HUES64 (cell line): ENCODE data around the gene TBC1D14.

Experiments used
- H3K27ac ChIP-seq: 2 replicates; pipeline ENCODE4 v1.7.0; 2013; ENCODE audit warnings: low read depth, low read length, inconsistent platforms
- H3K27me3 ChIP-seq: 2 replicates; pipeline ENCODE4 v1.6.1; 2013; ENCODE audit warnings: mild to moderate bottlenecking, low read length; ENCODE audit not compliant: insufficient read depth
- H3K36me3 ChIP-seq: 2 replicates; pipeline ENCODE4 v1.6.1; 2013; ENCODE audit warnings: mild to moderate bottlenecking, low read length; ENCODE audit not compliant: insufficient read depth
- H3K4me1 ChIP-seq: 2 replicates; pipeline ENCODE4 v1.6.1; 2013; ENCODE audit warnings: mild to moderate bottlenecking, low read length, moderate library complexity; ENCODE audit not compliant: insufficient read depth
- H3K4me3 ChIP-seq: 2 replicates; pipeline ENCODE4 v1.5.1; 2013; ENCODE audit warnings: mild to moderate bottlenecking, low read length, moderate library complexity
- H3K9ac ChIP-seq: 2 replicates; pipeline ENCODE4 v1.6.1; 2013; ENCODE audit warnings: mild to moderate bottlenecking, low read depth, low read length
- H3K9me3 ChIP-seq: 2 replicates; pipeline ENCODE4 v1.6.1; 2013; ENCODE audit warnings: low read depth, low read length; ENCODE audit not compliant: insufficient read depth
- WGBS: fragments of 150-250, 120-280 bp; methylation state at CpG from one replicate; pipeline ENCODE4 v1.1.7; 2013; ENCODE audit warnings: missing lambda C conversion rate; 5-methylcytosine and 5-hydroxymethylcytosine counted together

TBC1D14 gene

DNA sequence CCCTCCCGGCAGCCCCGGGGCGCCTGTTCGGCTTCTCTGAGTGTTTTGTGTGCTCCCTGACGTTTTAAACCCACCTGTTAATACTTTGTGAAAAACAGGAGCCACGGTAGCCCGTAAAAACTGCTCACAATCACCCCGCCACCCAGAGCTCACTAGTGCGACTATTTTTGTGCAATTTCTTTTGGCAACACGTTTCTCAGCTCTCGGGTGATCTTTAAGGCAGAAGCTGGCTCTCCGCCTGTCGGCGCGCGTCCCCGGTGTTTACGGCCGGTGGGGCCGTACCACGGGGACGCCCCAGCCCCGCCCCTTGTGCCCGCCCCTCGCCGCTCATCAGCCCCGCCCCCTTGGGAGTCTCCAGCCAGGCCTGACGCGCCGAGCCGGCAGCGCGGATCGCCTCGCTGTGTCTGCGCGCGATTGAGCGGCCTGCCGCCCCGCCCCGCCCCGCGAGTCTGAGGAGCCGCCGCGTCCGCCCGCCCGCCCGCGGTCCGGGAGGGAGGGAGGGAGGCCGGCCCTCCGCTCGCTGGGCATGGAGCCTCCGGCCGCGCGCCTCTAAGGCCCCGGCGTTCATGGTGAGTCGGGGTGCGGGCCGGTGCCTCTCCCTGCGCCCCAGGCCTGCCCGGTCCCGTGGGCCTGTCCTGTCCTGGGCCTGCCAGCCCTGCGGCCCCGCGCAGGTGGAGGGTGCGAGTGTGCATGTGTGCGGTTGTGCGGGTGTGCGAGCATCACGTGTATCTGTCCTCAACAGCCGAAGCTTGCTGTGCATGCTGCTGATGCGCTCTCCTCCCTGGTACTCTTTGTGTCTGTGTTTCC, 77.4 kb downstream of the TBC1D14 start:
- under 1% methylated on average over 78 of the region's 78 CpGs for WGBS
- peak overlapping the region; percentile 89 for H3K27ac ChIP-seq
- peak overlapping the region; percentile 89 for H3K9ac ChIP-seq
- H3K4me1 ChIP-seq = peaks cover 17% of the 10 kb centered on the region
- no peaks in the 10 kb centered on the region for H3K27me3 ChIP-seq
- no peaks in the 10 kb centered on the region for H3K9me3 ChIP-seq
- H3K36me3 ChIP-seq = no peaks in the 10 kb centered on the region
- peak overlapping the region; percentile 95 for H3K4me3 ChIP-seq

DNA sequence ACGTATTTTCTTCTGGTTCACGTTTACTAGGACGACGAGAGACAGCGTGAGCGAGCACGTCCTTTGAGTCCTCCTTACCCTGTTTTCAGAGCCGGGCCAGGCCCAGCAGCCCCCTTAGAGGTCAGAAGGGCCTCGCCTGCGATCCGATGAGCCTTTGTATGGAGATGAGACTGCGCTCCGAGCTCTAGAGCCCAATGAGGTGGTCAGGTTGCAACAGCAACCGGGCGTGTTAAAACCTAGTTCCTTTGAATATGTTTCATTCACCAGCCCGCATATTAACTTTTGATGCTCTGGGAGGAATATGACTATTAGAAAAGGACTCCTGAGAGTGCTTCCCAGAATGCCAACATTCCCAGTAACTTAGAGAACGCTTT, 77.9 kb downstream of the TBC1D14 start:
- H3K4me1 ChIP-seq = peaks cover 17% of the 10 kb centered on the region
- WGBS = 2% methylated on average over 16 of the region's 17 CpGs

DNA sequence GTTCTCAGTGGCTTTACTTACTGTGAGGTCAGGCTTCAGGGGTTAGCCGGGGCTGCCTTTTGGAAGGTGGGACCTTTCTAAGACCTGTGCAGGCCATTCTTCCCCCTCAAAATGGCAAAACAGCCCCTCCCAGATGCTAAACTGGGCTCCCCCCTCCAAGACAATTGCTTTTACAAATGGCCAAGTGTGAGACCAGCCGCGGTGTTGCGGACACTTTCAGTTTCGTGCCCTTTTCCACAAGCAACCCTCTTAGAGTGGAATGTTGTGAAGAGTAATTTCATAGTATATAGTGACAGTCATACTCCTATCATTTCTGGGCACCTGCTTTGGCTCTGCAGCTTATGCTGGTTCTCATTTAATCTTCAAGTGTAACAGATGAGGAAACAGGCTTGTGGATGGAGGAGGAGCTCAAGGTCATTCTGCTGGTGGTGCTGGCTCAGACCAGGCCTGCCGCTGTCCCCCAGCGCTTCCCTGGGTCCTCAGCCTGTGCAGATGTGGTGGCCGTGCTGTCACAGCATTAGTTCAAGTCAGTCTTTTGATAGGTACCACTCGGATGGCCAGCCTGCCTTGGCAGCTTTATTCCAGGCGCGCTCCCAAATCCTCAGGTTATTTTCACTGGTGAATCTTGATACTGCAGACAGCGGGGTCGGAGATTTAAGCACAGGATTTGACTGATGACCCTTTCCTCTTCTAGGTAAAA, 78.5 kb downstream of the TBC1D14 start:
- no peaks in the 10 kb centered on the region for H3K9me3 ChIP-seq
- H3K4me1 ChIP-seq = peaks cover 17% of the 10 kb centered on the region
- H3K9ac ChIP-seq = peak overlapping the region; percentile 89
- peaks cover 7% of the 10 kb centered on the region; the same call in 1 of the 2 replicates for H3K36me3 ChIP-seq
- no peaks in the 10 kb centered on the region for H3K27me3 ChIP-seq
- H3K27ac ChIP-seq = 0 out of 2 replicates have a peak overlapping the region, but pooled peaks have one; percentile 71
- 82% methylated on average over 9 of the region's 13 CpGs for WGBS
- H3K4me3 ChIP-seq = peak overlapping the region; percentile 95

More for the DNA sequence above, 77.9 kb downstream of the TBC1D14 start:
- H3K27me3 ChIP-seq = no peaks in the 10 kb centered on the region
- peak overlapping the region; percentile 89 for H3K9ac ChIP-seq
- no peaks in the 10 kb centered on the region for H3K9me3 ChIP-seq
- 0 out of 2 replicates have a peak, but pooled peaks cover 2% of the 10 kb centered on the region for H3K36me3 ChIP-seq
- peak overlapping the region; percentile 95 for H3K4me3 ChIP-seq
- H3K27ac ChIP-seq = peak overlapping the region; percentile 71

DNA sequence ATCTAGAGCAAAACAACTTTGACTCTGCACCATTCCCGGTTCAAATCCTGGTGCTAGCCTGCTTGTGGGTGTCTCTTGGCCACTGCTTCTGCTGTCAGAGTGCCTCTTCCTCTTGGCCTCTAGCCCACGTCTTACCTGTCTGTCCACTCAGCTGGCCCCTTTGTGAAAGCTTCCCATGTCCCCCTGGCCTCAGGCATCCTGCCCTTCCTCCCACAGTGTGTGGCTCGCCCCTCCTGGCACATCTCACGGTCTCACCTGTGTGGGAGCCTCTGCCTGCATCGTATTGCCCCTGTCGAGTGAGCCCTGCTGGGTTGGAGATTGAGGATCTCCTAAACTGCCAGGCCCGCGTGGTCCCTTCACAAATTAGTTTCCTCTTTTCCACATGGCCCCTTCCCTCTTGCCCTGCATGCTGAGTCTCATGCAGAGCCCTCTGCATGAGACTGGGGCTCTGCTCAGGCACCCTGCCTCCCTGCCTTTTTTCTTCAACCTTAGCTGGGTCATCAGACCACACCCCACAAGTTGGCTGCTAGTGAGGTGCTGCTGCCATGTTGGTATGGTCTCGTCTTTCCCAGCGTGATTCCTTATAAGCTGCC, 79.8 kb downstream of the TBC1D14 start:
- H3K27ac ChIP-seq = no peak overlapping the region
- no peak overlapping the region for H3K4me3 ChIP-seq
- 85% methylated on average over 10 of the region's 10 CpGs for WGBS
- no peaks in the 10 kb centered on the region for H3K9me3 ChIP-seq
- no peaks in the 10 kb centered on the region for H3K27me3 ChIP-seq
- H3K4me1 ChIP-seq = peaks cover 17% of the 10 kb centered on the region
- H3K9ac ChIP-seq = no peak overlapping the region
- H3K36me3 ChIP-seq = peaks cover 17% of the 10 kb centered on the region

DNA sequence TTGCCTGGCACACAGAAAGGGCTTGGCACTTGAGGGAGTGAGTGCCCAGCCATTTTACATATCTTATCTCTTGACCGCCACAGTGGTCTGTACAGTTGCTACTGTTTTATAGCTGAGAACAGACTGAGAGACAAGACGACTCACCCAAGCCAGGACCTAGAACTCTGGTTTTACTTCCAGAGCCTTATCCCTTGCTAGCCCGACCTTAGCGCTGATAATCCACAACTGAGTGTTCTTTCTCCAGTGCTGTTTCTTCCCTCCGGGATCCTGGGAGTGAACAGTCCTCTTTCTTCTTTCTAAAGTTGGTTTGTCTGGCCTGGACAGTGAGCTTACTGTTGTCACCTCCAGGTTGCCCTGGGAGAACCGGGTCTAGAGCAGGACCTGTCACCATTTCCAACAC, 81.0 kb downstream of the TBC1D14 start:
- no peak overlapping the region for H3K4me3 ChIP-seq
- no peak overlapping the region for H3K9ac ChIP-seq
- 91% methylated on average over 6 of the region's 6 CpGs for WGBS
- H3K27me3 ChIP-seq = no peaks in the 10 kb centered on the region
- H3K36me3 ChIP-seq = peaks cover 24% of the 10 kb centered on the region
- no peak overlapping the region for H3K27ac ChIP-seq
- peaks cover 15% of the 10 kb centered on the region for H3K4me1 ChIP-seq
- no peaks in the 10 kb centered on the region for H3K9me3 ChIP-seq

DNA sequence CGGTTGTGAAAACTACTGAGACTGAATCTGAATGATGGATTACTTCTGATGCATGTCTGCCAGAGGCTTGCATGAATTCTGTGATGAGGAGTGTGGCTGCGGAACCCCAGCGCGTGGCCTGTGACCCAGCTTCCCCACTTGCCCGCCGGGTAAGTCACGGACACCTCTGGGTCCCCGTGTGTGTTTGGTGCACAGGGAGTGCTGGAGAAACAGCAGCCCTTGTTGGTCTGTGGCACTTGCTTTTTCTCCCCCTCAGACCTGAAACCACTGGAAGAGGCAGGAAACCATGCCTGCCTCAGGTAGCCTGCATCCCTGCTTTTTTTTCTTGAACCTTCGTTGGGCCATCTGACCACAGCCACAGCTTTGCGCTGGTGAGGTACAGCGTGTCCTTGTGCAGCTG, 81.6 kb downstream of the TBC1D14 start:
- 96% methylated on average over 11 of the region's 11 CpGs for WGBS
- Histone ChIP-seq H3K4me1 (peaks cover 9% of the 10 kb centered on the region), H3K4me3 (no peak overlapping the region), H3K9ac (no peak overlapping the region), H3K36me3 (peaks cover 28% of the 10 kb centered on the region), H3K9me3 (no peaks in the 10 kb centered on the region), H3K27me3 (no peaks in the 10 kb centered on the region), H3K27ac (no peak overlapping the region)

DNA sequence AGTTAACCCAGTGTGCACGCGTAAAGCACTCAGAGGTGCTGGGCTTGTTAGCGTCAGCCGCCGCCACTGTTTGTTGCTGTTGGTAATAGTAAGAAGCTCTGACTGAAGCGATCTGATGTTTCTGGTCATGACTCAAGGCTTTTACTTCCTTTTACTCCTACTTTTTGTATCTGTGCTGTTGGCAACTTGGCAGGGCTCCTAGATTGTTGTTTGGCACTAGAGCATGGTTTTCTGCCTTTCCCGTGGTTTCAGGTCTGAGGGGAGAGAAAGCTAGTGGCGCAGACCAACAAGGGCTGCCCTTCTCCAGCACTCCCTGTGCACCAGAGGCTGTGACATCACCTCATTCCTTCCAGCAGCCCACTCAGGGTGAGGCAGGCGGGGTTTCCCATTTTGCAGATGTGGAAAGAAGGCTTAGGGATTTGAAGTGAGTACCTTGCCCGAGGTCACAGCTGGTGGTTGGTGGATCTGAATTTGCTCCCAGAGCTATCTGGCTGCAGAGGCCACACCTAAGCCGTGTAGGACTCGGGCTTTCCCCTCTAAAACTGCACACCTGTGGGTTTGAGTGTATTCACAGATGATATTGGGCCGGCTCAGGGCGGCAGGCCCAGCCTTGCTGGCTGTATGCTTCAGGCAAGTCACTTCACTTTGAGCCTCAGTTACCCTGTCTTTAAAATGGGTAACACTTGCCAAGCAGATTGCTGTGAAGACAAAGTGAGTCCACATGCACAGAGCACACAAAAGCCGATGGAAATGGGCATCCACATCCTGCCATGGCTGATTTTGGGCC, 82.3 kb downstream of the TBC1D14 start:
- WGBS = 90% methylated on average over 15 of the region's 15 CpGs
- H3K27ac ChIP-seq = no peak overlapping the region
- no peaks in the 10 kb centered on the region for H3K9me3 ChIP-seq
- no peak overlapping the region for H3K9ac ChIP-seq
- H3K4me1 ChIP-seq = peaks cover 9% of the 10 kb centered on the region
- no peaks in the 10 kb centered on the region for H3K27me3 ChIP-seq
- peaks cover 35% of the 10 kb centered on the region for H3K36me3 ChIP-seq
- H3K4me3 ChIP-seq = no peak overlapping the region

DNA sequence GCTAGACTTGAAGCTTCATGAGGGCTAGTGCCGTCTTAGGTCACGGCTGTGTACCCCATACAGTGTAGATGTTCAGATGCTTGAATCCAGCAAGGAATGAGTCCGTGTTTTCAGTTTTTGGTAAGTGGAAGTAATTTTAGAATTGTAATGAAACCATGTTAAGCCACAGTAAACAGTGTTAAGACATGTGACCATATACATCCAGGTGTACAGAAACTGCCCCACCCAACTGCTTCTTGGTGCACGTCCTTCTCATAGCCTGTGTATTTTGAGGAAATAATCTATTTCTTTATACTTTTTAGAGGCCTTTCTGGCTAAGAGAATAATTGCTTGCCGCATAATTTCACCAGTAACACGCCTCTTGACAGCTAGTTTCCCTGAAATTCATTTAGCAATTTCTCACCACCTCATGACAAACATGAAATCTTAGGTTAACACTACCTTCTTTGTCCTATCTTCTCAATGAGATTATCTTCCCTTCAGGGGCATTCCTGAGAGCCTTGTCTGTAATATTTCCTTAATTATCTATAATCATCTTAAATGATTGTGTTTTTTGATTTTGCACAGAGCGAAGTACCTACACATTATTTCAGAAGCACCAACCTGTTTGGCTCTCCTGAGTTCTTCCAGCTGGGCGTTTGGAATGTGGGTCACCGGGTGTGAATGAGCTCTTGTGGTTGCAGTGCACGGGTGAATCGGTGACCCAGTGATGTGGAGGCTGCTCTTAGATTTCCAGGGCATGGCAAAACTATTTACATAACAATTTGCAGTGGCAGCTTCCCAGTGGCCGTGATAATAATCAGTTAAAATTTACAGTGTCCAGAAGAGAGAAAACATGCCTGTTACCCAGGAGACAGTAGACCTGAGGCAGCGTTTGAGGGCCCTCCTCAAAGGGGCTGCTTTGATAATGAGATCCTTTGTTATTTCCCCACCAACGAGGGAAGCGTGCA, 83.4 kb downstream of the TBC1D14 start:
- H3K9ac ChIP-seq = no peak overlapping the region
- WGBS = 90% methylated on average over 14 of the region's 15 CpGs
- H3K4me1 ChIP-seq = peaks cover 5% of the 10 kb centered on the region
- no peaks in the 10 kb centered on the region for H3K27me3 ChIP-seq
- peaks cover 41% of the 10 kb centered on the region for H3K36me3 ChIP-seq
- H3K27ac ChIP-seq = no peak overlapping the region
- no peaks in the 10 kb centered on the region for H3K9me3 ChIP-seq
- no peak overlapping the region for H3K4me3 ChIP-seq

DNA sequence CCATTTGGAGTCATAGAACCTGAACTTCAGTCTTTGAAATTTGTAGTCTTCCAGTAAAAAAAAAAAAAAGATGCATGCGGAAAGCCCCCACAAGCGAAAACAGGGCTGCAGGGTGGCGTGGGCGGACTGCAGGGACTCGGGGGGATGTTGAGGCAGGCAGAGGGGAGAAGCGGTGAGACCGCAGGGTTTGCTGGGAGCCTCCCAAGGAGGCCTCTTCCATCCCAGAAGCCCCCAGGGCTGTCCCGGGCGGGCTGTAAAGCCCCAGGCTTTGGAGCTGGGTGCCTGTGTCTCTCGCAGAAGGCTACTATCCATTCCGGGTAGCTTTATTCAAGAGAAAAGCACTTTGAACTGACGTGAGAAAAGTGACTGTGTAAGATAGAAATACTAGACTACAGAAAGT, 86.9 kb downstream of the TBC1D14 start:
- 92% methylated on average over 12 of the region's 12 CpGs for WGBS
- Histone ChIP-seq H3K27ac (no peak overlapping the region), H3K9ac (no peak overlapping the region), H3K4me1 (no peaks in the 10 kb centered on the region), H3K9me3 (no peaks in the 10 kb centered on the region), H3K36me3 (peaks cover 73% of the 10 kb centered on the region), H3K27me3 (no peaks in the 10 kb centered on the region), H3K4me3 (no peak overlapping the region)
